ENCODE results near the gene NPY4R2.
"Not testable (repeated sequence)": the region's sequence is repeated elsewhere in the genome, so short reads cannot be mapped to it uniquely, and the experiment has no call there.

Gene NPY4R2

DNA sequence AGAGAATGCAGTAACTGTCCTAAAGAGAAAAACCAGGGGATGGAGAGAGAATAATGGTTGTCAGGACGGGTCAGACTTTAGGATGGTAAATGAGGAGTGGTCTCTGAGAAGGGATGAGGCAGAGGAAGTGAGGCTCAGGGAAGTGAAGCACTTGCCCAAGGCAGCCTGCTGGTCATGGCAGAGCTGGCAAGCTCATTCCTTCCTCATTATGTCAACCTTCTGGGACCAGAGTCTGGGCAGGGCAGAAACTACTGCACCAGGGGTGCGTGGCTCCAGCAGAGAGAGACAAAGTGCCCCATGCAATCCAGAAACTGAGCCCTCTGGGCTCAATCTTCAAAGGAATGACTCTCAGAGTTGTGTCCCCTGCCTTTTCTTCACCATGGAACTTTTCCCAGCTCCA, 53.6 kb downstream of the NPY4R2 start:
- in situ Hi-C loops (cut with MboI; ENCODE audit: low pct_unique_long_range_greater_than_20kb, low sequenced_read_pairs); DNase-seq: not testable (repeated sequence)
